ENCODE measurements around the gene NAIF1.
"Not testable (repeated sequence)": the region's sequence is repeated elsewhere in the genome, so short reads cannot be mapped to it uniquely, and the experiment has no call there.

The NAIF1 gene

GRCh38 chr9:128027705-128028104, 39.4 kb downstream of the NAIF1 start:
- DNase-seq (ENCODE audit: low spot score), result no peak

DNA sequence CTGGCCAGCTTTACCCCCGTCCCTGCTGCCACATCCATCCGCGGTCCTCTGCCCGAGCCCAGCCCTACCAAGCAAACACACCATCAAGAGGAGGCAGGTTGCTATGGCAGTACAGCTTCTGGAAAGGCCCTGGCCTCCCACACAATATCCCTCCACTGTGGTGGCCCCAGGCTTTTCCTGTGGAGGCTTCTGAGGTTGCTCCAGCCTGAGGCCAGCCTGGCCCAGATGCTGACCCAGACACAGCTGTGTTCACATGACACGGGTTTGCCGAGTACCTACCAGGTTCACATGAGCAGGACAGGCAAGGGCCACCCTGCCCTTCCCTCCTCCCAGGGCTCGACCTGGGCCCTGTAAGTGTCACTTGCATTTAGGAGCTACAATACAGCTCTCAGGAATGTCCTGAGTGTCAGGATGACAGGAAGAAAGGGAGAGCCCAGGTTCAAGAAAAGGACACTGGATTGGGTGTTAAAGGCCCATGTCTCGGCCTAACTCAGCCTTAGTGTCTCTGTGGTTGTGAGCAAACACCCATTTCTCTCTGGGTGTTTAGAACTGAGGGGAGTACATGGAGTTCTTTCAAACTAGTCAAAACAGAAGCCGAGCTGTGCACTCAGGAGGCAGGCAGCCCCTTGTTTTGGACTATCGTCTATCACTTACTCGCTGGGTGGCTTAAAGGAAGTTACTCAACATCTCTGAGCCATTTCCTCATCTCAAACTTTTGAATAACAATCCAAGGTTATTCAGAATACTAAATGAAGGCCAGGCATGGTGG, 40.2 kb downstream of the NAIF1 start:
- DNase-seq (ENCODE audit: low spot score), result peak; percentile 21

DNA sequence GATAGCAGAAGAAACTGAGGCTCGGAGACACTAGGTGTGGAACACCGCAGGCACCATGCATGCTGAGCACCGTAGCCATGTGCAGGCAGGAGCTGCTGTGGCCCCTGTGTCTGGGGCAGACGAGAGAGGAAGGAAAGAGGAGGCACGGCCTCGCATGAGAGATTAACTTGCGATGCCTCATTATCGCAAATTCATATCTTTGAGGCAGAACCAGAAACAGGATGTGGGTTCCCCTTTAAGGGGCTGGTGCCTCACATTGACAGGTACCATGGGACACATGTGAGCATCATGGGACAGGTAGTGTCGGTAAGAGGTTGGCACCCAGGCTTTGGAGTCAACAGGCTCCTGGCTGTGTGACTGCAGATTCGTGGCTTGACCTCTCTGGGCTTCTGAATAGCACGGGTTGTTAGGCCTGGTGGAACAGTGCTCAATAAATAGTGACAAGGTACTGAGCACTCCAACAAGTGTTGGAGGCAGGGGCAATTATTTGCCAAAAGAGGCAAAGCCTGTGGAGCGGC, 40.8 kb downstream of the NAIF1 start:
- no peak for DNase-seq (ENCODE audit: low spot score)

GRCh38 chr9:128025736-128026135, 41.4 kb downstream of the NAIF1 start:
- DNase-seq (ENCODE audit: low spot score), result no peak

GRCh38 chr9:128024761-128025308, 42.3 kb downstream of the NAIF1 start:
- DNase-seq (ENCODE audit: low spot score), result no peak

DNA sequence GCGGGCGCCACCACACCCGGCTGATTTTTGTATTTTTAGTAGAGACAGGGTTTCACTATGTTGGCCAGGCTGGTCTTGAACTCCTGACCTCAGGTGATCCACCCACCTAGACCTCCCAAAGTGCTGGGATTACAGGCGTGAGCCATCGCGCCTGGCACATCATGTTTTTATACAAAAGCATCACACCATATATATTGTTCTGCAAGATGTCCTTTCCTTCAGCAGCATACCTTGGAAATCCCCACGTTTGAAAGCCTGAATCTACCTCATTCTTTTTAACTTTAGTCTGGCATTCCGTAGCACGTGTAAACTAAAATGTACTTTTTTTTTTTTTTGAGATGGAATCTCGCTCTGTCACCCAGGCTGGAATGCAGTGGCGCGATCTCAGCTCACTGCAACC, 43.4 kb downstream of the NAIF1 start:
- not testable (repeated sequence) for DNase-seq (ENCODE audit: low spot score)

- no peak for DNase-seq (ENCODE audit: low spot score)
These were observed 44.2 kb downstream of the NAIF1 start for GRCh38 chr9:128022886-128023285.

GRCh38 chr9:128021098-128021497, 46.0 kb downstream of the NAIF1 start:
- no peak for DNase-seq (ENCODE audit: low spot score)

DNA sequence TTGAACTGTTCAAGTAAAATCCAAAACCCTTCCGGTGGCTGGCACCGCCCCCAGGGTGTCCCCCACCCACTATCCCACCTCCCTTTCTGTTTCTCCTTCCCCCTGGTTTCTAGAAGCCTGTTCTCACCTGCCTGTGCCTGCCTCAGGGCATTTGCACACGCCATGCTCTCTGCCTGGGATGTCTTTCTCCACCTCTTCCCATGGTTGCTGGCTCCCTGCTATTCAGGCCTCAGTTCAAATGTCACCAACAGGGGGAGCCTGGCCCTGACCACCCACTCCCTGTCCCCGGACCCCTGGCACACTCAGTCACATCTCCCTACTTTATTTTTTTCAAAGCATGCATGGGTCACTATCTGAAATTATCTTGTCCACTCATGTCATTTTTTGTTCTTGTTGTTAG, 46.4 kb downstream of the NAIF1 start:
- no peak for DNase-seq (ENCODE audit: low spot score)

- no peak for DNase-seq (ENCODE audit: low spot score)
These were observed 51.4 kb downstream of the NAIF1 start for GRCh38 chr9:128015696-128016095.
